DOHH2 (cell line): ENCODE data around the gene RBMS2.
A peak's percentile ranks its signal among the peaks of the same experiment; 100 is the strongest.

ENCODE experiments used
- H3F3A ChIP-seq: fragments of 200-600 bp; sonication (generic), shearing (Covaris generic); 2 replicates; pipeline ENCODE4 v1.6.0; 2016; ENCODE audit warnings: antibody characterized with exemption, mild to moderate bottlenecking; ENCODE audit not compliant: control insufficient read depth, insufficient read depth
- H3K27ac ChIP-seq: fragments of 200-600 bp; sonication (generic); 2 replicates; pipeline ENCODE4 v1.5.1; 2014; ENCODE audit warnings: low read depth, mild to moderate bottlenecking, low read length, moderate library complexity
- H3K27me3 ChIP-seq: fragments of 200-600 bp; sonication (generic); 2 replicates; pipeline ENCODE4 v1.6.1; 2014; ENCODE audit warnings: mild to moderate bottlenecking, low read length, mixed read lengths; ENCODE audit not compliant: control insufficient read depth
- H3K36me3 ChIP-seq: fragments of 200-600 bp; sonication (generic); 2 replicates; pipeline ENCODE4 v1.6.1; 2014; ENCODE audit warnings: mild to moderate bottlenecking, low read length, moderate library complexity, mixed read lengths; ENCODE audit not compliant: control insufficient read depth
- H3K4me1 ChIP-seq: fragments of 200-600 bp; sonication (generic); 2 replicates; pipeline ENCODE4 v1.6.1; 2014; ENCODE audit warnings: mild to moderate bottlenecking, low read length, mixed read lengths; ENCODE audit not compliant: control insufficient read depth
- H3K4me2 ChIP-seq: fragments of 200-600 bp; sonication (generic); 2 replicates; pipeline ENCODE4 v1.6.0; 2014; ENCODE audit warnings: mild to moderate bottlenecking, low read length, moderate library complexity
- H3K4me3 ChIP-seq: fragments of 200-600 bp; sonication (generic); 2 replicates; pipeline ENCODE4 v1.5.1; 2014; ENCODE audit warnings: mild to moderate bottlenecking, low read length, mixed read lengths
- H3K79me2 ChIP-seq: fragments of 200-600 bp; sonication (generic); 2 replicates; pipeline ENCODE4 v1.6.1; 2014; ENCODE audit warnings: mild to moderate bottlenecking, low read length, mixed read lengths; ENCODE audit not compliant: control insufficient read depth
- H3K9me2 ChIP-seq: fragments of 200-600 bp; sonication (generic); replicated peaks from 2 replicates; pipeline ENCODE4 v1.6.1; 2014; ENCODE audit warnings: mild to moderate bottlenecking, low read length, mixed read lengths; ENCODE audit not compliant: control insufficient read depth
- H3K9me3 ChIP-seq: fragments of 200-600 bp; sonication (generic); 2 replicates; pipeline ENCODE4 v1.6.1; 2014; ENCODE audit warnings: antibody characterized with exemption, low read length, mixed read lengths; ENCODE audit not compliant: control insufficient read depth, insufficient read depth
- H4K20me1 ChIP-seq: fragments of 200-600 bp; sonication (generic); 2 replicates; pipeline ENCODE4 v1.6.0; 2014; ENCODE audit warnings: low read depth, mild to moderate bottlenecking, antibody characterized with exemption, low read length, moderate library complexity; ENCODE audit not compliant: control insufficient read depth, insufficient read depth
- CTCF ChIP-seq: fragments of 200-600 bp; sonication (generic); IDR thresholded peaks from one replicate; pipeline ENCODE4 v1.5.1; 2014; ENCODE audit warnings: antibody characterized with exemption, mild to moderate bottlenecking, low read depth, low read length; ENCODE audit not compliant: poor library complexity, severe bottlenecking
- EZH2phosphoT487 ChIP-seq: fragments of 200-600 bp; sonication (generic); IDR thresholded peaks from 2 replicates; pipeline ENCODE4 v1.6.1; 2017; ENCODE audit warnings: borderline replicate concordance, mild to moderate bottlenecking, antibody characterized with exemption, low read length, moderate library complexity, mixed read lengths

The RBMS2 gene

GRCh38 chr12:56633468-56634241, 112.0 kb downstream of the RBMS2 start:
- Histone ChIP-seq H3K4me3 (peak overlapping the region; percentile 94), H3K9me2 (no peaks in the 10 kb centered on the region)

GRCh38 chr12:56634242-56634836, 112.7 kb downstream of the RBMS2 start:
- Histone ChIP-seq H3K27ac (peak overlapping the region; percentile 72), H3K4me3 (peak overlapping the region; percentile 94), H3K9me3 (no peaks in the 10 kb centered on the region), H3K4me1 (peaks cover 68% of the 10 kb centered on the region), H3K79me2 (peaks cover 60% of the 10 kb centered on the region), H3F3A (peaks cover 43% of the 10 kb centered on the region), H3K9me2 (no peaks in the 10 kb centered on the region), H4K20me1 (no peaks in the 10 kb centered on the region), H3K27me3 (no peaks in the 10 kb centered on the region), H3K36me3 (peaks cover 30% of the 10 kb centered on the region), H3K4me2 (peak overlapping the region; percentile 93)
- TF ChIP-seq CTCF (no peak), EZH2phosphoT487 (no peak)

More at GRCh38 chr12:56633468-56634241, 112.0 kb downstream of the RBMS2 start:
- Histone ChIP-seq H3K27ac (peak overlapping the region; percentile 72), H3F3A (peaks cover 42% of the 10 kb centered on the region), H3K36me3 (peaks cover 30% of the 10 kb centered on the region), H3K4me2 (peak overlapping the region; percentile 93), H3K79me2 (peaks cover 67% of the 10 kb centered on the region), H3K27me3 (no peaks in the 10 kb centered on the region), H3K4me1 (peaks cover 70% of the 10 kb centered on the region), H4K20me1 (peaks cover 3% of the 10 kb centered on the region; the same call in 1 of the 2 replicates), H3K9me3 (no peaks in the 10 kb centered on the region)
- no peak for TF ChIP-seq CTCF
- no peak for TF ChIP-seq EZH2phosphoT487

- Histone ChIP-seq H3K79me2 (peaks cover 52% of the 10 kb centered on the region), H3K27ac (peak overlapping the region; percentile 72), H3K4me1 (peaks cover 68% of the 10 kb centered on the region)
Observed at GRCh38 chr12:56634837-56635791, 113.5 kb downstream of the RBMS2 start.

More at GRCh38 chr12:56634837-56635791, 113.5 kb downstream of the RBMS2 start:
- Histone ChIP-seq H3K36me3 (peaks cover 31% of the 10 kb centered on the region), H3K9me3 (no peaks in the 10 kb centered on the region), H3K4me3 (peak overlapping the region; percentile 94), H3K27me3 (no peaks in the 10 kb centered on the region), H4K20me1 (no peaks in the 10 kb centered on the region), H3K9me2 (no peaks in the 10 kb centered on the region), H3F3A (peaks cover 49% of the 10 kb centered on the region), H3K4me2 (peak overlapping the region; percentile 93)
- TF ChIP-seq EZH2phosphoT487 (no peak), CTCF (peak; percentile 50)
